ENCODE data around the gene SLC26A6. TPM values are rescaled to one million over a fixed set of nuclear protein-coding genes. Genes with fewer than 3 reads are reported as not detected.
A peak's percentile ranks its signal among the peaks of the same experiment; 100 is the strongest.

The SLC26A6 gene
- total and polyA plus RNA-seq, 2 of the 13 experiments (the other 11 are each of a cell fraction or from before 2014, with no cell fraction given), result 40.7 to 184 TPM

DNA sequence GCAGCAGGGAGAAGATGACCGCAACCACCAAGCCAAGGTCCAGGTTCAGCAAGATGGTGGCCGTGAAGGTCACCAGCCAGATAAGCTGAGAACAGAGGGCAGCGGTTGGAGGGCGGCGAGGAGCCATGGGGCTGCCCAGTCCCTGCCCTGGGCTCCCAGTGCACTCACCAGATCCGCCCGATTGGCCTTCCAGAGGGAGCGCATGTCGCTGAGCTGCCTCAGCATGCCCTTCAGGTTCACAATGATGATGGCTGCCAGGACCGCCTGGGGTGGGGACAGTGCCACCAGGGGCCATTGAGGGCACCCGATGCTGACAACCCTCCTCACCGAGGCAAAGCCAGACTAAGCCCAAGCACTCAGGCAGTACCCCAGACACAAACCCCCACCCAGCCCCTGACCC, 5.4 kb downstream of the SLC26A6 start:
- intact Hi-C loops (cut with micrococcal nuclease; ENCODE audit: unreplicated experiment) (no loop called here), in situ Hi-C loops (cut with HindIII; ENCODE audit: extremely low pct_ligation_motif_present, low pct_unique_long_range_greater_than_20kb) (no loop called here)
- FAIRE-seq (no peak), ATAC-seq (no peak), DNase-seq (ENCODE audit: low spot score) (no peak)
- Histone ChIP-seq H3K9ac (ENCODE audit: insufficient read depth, low read depth, low read length) (no peak overlapping the region), H3K4me1 (ENCODE audit: insufficient read depth, low read length) (peaks cover 59% of the 10 kb centered on the region), H2AFZ (ENCODE audit: low read length) (no peak overlapping the region), H3K79me2 (ENCODE audit: insufficient read depth, low read length) (peaks cover 32% of the 10 kb centered on the region), H3K27me3 (ENCODE audit: control insufficient read depth in 1 of 2, insufficient read depth in 2 of 2, low read length in 2 of 2) (no peaks in the 10 kb centered on the region; a peak in 1 of 5 replicates), H3K4me2 (ENCODE audit: low read depth, low read length) (no peak overlapping the region), H4K20me1 (ENCODE audit: insufficient read depth, low read length) (no peaks in the 10 kb centered on the region), H3K27ac (ENCODE audit: extremely low read length, insufficient read depth, low read length) (no peak overlapping the region), H3K4me3 (replicated peaks in 1 of 3; ENCODE audit: insufficient read depth in 1 of 3, low read depth in 2 of 3, low read length in 3 of 3) (no peak overlapping the region), H3K9me3 (ENCODE audit: low read length) (no peaks in the 10 kb centered on the region), H3K36me3 (replicated peaks in 1 of 2; ENCODE audit: control insufficient read depth in 1 of 2, insufficient read depth in 2 of 2, low read length in 2 of 2) (peaks cover 27 to 88% of the 10 kb centered on the region in 2 experiments)
- WGBS (ENCODE audit: low lambda C conversion rate), result 87% methylated on average over 5 of the region's 12 CpGs
- TF ChIP-seq RBFOX2 (IDR thresholded peaks at IDR 0.05; ENCODE audit: low read depth, low read length), result 0 out of 2 replicates have a peak, but pooled peaks have one; percentile 23
- no peak for TF ChIP-seq FOXA1 (IDR thresholded peaks at IDR 0.05)
- TF ChIP-seq FOXA1 (CRISPR knock-in tag; IDR thresholded peaks at IDR 0.05), result no peak
- TF ChIP-seq ZNF547 (CRISPR knock-in tag; IDR thresholded peaks at IDR 0.05), result no peak
- TF ChIP-seq ZNF749 (CRISPR knock-in tag; IDR thresholded peaks at IDR 0.05; ENCODE audit: borderline replicate concordance), result no peak
- TF ChIP-seq GFI1 (CRISPR knock-in tag; IDR thresholded peaks at IDR 0.05; ENCODE audit: borderline replicate concordance), result no peak
- TF ChIP-seq LCORL (IDR thresholded peaks at IDR 0.05), result no peak
- no peak for TF ChIP-seq LCORL (CRISPR knock-in tag; IDR thresholded peaks at IDR 0.05)
- BruUV-seq (replicated peaks), result no TSS peak
- CTCF ChIA-PET (ENCODE audit: low intra/inter-chr PET ratio, low total read pairs), result no interaction called here
- POLR2A ChIA-PET, result no interaction called here

- Histone ChIP-seq H3K4me3 (replicated peaks in 1 of 3; ENCODE audit: insufficient read depth in 1 of 3, low read depth in 2 of 3, low read length in 3 of 3) (no peak overlapping the region), H3K27ac (ENCODE audit: extremely low read length, insufficient read depth, low read length) (no peak overlapping the region), H2AFZ (ENCODE audit: low read length) (no peak overlapping the region), H3K79me2 (ENCODE audit: insufficient read depth, low read length) (peaks cover 18% of the 10 kb centered on the region), H3K36me3 (replicated peaks in 1 of 2; ENCODE audit: control insufficient read depth in 1 of 2, insufficient read depth in 2 of 2, low read length in 2 of 2) (peaks cover 27 to 85% of the 10 kb centered on the region in 2 experiments), H3K4me2 (ENCODE audit: low read depth, low read length) (no peak overlapping the region), H3K4me1 (ENCODE audit: insufficient read depth, low read length) (peaks cover 62% of the 10 kb centered on the region), H3K27me3 (ENCODE audit: control insufficient read depth in 1 of 2, insufficient read depth in 2 of 2, low read length in 2 of 2) (no peaks in the 10 kb centered on the region), H3K9me3 (ENCODE audit: low read length) (no peaks in the 10 kb centered on the region), H3K9ac (ENCODE audit: insufficient read depth, low read depth, low read length) (no peak overlapping the region), H4K20me1 (ENCODE audit: insufficient read depth, low read length) (no peaks in the 10 kb centered on the region)
- no peak for TF ChIP-seq ZNF138 (CRISPR knock-in tag; IDR thresholded peaks at IDR 0.05; ENCODE audit: low read depth)
- TF ChIP-seq ZNF296 (CRISPR knock-in tag; conservative IDR thresholded peaks at IDR 0.05), result no peak
- TF ChIP-seq ZBTB42 (CRISPR knock-in tag; IDR thresholded peaks at IDR 0.05), result no peak
- TF ChIP-seq PRMT3 (CRISPR knock-in tag; IDR thresholded peaks at IDR 0.05; ENCODE audit: borderline replicate concordance, low read depth), result no peak
- TF ChIP-seq SMC3 (IDR thresholded peaks at IDR 0.05; ENCODE audit: low read length), result no peak
- no peak for TF ChIP-seq KLF13 (CRISPR knock-in tag; IDR thresholded peaks at IDR 0.05)
- no peak for TF ChIP-seq CERS6 (CRISPR knock-in tag; IDR thresholded peaks at IDR 0.05)
- no TSS peak for BruUV-seq (replicated peaks)
- ATAC-seq (no peak), FAIRE-seq (no peak), DNase-seq (ENCODE audit: low spot score) (no peak)
- 93% methylated on average over 8 of the region's 13 CpGs for WGBS (ENCODE audit: low lambda C conversion rate)
- POLR2A ChIA-PET, result interaction anchor here (1.0 to 1.6 kb wide), 2 partner anchors 9 to 33 kb away, joined by 3 read pairs; no protein-coding TSS in a partner anchor
- CTCF ChIA-PET (ENCODE audit: low intra/inter-chr PET ratio, low total read pairs), result no interaction called here
- intact Hi-C loops (cut with micrococcal nuclease; ENCODE audit: unreplicated experiment) (no loop called here), in situ Hi-C loops (cut with HindIII; ENCODE audit: extremely low pct_ligation_motif_present, low pct_unique_long_range_greater_than_20kb) (no loop called here)
These were observed 6.8 kb downstream of the SLC26A6 start for GRCh38 chr3:48628277-48629017.

All from HepG2 (cell line).